HepG2 (cell line): ENCODE measurements around the gene ISG20L2. TPM values are rescaled to one million over a fixed set of nuclear protein-coding genes. Genes with fewer than 3 reads are reported as not detected.

Source experiments
- EZH2 ChIP-seq: conservative IDR thresholded peaks from 2 replicates; pipeline ENCODE4 v1.6.1; 2012; ENCODE audit warnings: mild to moderate bottlenecking, low read depth, low read length, moderate library complexity
- IRF2 ChIP-seq: IDR thresholded peaks from 2 replicates; pipeline ENCODE4 v1.6.1; 2018; ENCODE audit warnings: missing genetic modification reagents, missing compliant biosample characterization
- JDP2 ChIP-seq: sonication (generic); formaldehyde crosslinking; IDR thresholded peaks from 2 replicates; pipeline ENCODE4 v1.8.1; 2022; ENCODE audit warnings: missing genetic modification reagents, borderline replicate concordance
- ZNF431 ChIP-seq: sonication (generic); formaldehyde crosslinking; IDR thresholded peaks from 2 replicates; pipeline ENCODE4 v1.9.0; 2022; ENCODE audit warnings: missing genetic modification reagents, low read depth, mild to moderate bottlenecking, borderline replicate concordance
- ZNF614 ChIP-seq: IDR thresholded peaks from 2 replicates; pipeline ENCODE4 v1.6.1; 2018; ENCODE audit warnings: missing biosample characterization, missing genetic modification reagents, inconsistent platforms, borderline replicate concordance
- polyA plus RNA-seq, 8 experiments: library from polyadenylated mRNA; depleted of rRNA in 3 of 8; stranded (reverse) in 7 of 8; unstranded in 1 of 8; fragments of >200 nt; fragmentation: Illumina TruSeq in 4 of 8; extraction: Trizol in 4 of 8; gene quantifications; 2 replicates each; pipeline versions ENCODE4 v1.2.1 to v1.2.3, GENCODE V29; 2011 to 2016; ENCODE audit warnings: low read depth in 4 of 8, missing spikeins in 1 of 8, mixed read lengths in 1 of 8; ENCODE audit not compliant: insufficient read depth in 1 of 8
- total RNA-seq, 5 experiments: library from RNA; depleted of rRNA; stranded (reverse); fragments of >200 nt; fragmentation: Illumina TruSeq; extraction: Trizol; gene quantifications; 2 replicates each; pipeline ENCODE4 v1.2.3, GENCODE V29; 2016; ENCODE audit warnings: low read depth in 1 of 5
- TF ChIP-seq, protein P1 (sequence below): sonication (generic); formaldehyde crosslinking; IDR thresholded peaks from 2 replicates; pipeline ENCODE4 v1.4.0; 2020; ENCODE audit warnings: mild to moderate bottlenecking, missing genetic modification reagents
- TF ChIP-seq, protein P2 (sequence below): sonication (generic); formaldehyde crosslinking; IDR thresholded peaks from 2 replicates; pipeline ENCODE4 v1.8.0; 2022; ENCODE audit warnings: mild to moderate bottlenecking, missing genetic modification reagents; ENCODE audit not compliant: insufficient replicate concordance
- TF ChIP-seq, protein P3 (sequence below): sonication (generic); formaldehyde crosslinking; IDR thresholded peaks from 2 replicates; pipeline ENCODE4 v1.5.0; 2020; ENCODE audit warnings: mild to moderate bottlenecking, missing genetic modification reagents, moderate library complexity
- TF ChIP-seq, protein P4 (sequence below): sonication (generic); formaldehyde crosslinking; IDR thresholded peaks from 2 replicates; pipeline ENCODE4 v1.5.0; 2020; ENCODE audit warnings: missing genetic modification reagents
- TF ChIP-seq, protein P5 (sequence below): sonication (generic); formaldehyde crosslinking; IDR thresholded peaks from 2 replicates; pipeline ENCODE4 v1.5.1; 2020; ENCODE audit warnings: missing genetic modification reagents, mild to moderate bottlenecking, borderline replicate concordance
- TF ChIP-seq, protein P6 (sequence below): sonication (generic); formaldehyde crosslinking; IDR thresholded peaks from 2 replicates; pipeline ENCODE4 v1.4.0; 2020; ENCODE audit warnings: missing genetic modification reagents, borderline replicate concordance
- TF ChIP-seq, protein P7 (sequence below): sonication (generic); formaldehyde crosslinking; IDR thresholded peaks from 2 replicates; pipeline ENCODE4 v1.8.1; 2023; ENCODE audit warnings: mild to moderate bottlenecking, missing genetic modification reagents

ISG20L2 gene
- total and polyA plus RNA-seq, 2 of the 13 experiments (the other 11 are each of a cell fraction or from before 2014, with no cell fraction given): 19.8 to 21.3 TPM

DNA sequence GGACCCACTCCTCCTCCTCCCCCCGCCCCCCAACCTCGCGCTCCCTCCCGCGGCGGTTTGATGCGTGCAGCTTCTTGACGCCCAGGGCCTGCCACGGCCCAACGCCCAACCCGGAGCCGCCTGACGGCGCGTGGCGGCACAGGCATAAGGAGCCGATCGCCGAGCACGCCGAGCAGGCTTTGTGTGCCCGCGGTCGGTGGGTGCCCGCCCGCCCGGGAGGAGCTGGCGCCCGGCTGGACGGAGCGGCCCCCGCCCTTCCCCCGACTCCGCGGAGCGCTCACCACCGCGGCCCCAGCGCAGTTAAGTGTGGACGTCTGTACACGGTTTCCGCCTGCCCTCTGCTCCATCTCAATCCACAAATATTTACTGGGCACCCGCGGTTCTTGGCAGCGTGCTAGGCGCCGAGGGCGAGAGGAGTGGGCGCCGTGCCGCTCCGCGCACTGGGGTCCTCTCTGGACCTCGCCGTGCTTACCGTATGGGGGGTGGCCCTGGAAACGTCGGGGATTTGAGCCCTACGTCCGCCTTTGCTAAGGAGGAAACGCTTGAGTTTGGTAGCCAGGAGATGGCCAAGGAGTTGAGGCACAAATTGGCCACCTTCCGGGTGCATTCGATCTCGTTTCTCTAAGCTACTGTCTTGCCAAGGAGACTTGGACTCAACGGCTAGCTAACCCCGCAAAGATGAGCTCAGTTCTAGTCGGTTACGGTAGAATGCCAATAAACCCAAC lies 23.4 kb upstream of the ISG20L2 start (continued):
- TF ChIP-seq, protein P1, sequence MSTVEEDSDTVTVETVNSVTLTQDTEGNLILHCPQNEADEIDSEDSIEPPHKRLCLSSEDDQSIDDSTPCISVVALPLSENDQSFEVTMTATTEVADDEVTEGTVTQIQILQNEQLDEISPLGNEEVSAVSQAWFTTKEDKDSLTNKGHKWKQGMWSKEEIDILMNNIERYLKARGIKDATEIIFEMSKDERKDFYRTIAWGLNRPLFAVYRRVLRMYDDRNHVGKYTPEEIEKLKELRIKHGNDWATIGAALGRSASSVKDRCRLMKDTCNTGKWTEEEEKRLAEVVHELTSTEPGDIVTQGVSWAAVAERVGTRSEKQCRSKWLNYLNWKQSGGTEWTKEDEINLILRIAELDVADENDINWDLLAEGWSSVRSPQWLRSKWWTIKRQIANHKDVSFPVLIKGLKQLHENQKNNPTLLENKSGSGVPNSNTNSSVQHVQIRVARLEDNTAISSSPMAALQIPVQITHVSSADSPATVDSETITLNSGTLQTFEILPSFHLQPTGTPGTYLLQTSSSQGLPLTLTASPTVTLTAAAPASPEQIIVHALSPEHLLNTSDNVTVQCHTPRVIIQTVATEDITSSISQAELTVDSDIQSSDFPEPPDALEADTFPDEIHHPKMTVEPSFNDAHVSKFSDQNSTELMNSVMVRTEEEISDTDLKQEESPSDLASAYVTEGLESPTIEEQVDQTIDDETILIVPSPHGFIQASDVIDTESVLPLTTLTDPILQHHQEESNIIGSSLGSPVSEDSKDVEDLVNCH: no peak
- TF ChIP-seq JDP2 (CRISPR knock-in tag) (no peak), ZNF431 (peak; percentile 53; the same call in 1 of the 2 replicates), EZH2 (no peak), ZNF614 (no peak; the same call in 1 of the 2 replicates), IRF2 (CRISPR knock-in tag) (peak; percentile 88)
- TF ChIP-seq, protein P2, sequence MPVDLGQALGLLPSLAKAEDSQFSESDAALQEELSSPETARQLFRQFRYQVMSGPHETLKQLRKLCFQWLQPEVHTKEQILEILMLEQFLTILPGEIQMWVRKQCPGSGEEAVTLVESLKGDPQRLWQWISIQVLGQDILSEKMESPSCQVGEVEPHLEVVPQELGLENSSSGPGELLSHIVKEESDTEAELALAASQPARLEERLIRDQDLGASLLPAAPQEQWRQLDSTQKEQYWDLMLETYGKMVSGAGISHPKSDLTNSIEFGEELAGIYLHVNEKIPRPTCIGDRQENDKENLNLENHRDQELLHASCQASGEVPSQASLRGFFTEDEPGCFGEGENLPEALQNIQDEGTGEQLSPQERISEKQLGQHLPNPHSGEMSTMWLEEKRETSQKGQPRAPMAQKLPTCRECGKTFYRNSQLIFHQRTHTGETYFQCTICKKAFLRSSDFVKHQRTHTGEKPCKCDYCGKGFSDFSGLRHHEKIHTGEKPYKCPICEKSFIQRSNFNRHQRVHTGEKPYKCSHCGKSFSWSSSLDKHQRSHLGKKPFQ: peak; percentile 13
- TF ChIP-seq, protein P3, sequence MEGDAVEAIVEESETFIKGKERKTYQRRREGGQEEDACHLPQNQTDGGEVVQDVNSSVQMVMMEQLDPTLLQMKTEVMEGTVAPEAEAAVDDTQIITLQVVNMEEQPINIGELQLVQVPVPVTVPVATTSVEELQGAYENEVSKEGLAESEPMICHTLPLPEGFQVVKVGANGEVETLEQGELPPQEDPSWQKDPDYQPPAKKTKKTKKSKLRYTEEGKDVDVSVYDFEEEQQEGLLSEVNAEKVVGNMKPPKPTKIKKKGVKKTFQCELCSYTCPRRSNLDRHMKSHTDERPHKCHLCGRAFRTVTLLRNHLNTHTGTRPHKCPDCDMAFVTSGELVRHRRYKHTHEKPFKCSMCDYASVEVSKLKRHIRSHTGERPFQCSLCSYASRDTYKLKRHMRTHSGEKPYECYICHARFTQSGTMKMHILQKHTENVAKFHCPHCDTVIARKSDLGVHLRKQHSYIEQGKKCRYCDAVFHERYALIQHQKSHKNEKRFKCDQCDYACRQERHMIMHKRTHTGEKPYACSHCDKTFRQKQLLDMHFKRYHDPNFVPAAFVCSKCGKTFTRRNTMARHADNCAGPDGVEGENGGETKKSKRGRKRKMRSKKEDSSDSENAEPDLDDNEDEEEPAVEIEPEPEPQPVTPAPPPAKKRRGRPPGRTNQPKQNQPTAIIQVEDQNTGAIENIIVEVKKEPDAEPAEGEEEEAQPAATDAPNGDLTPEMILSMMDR (CRISPR knock-in tag): peak; percentile 25; the same call in 1 of the 2 replicates
- TF ChIP-seq, protein P4, sequence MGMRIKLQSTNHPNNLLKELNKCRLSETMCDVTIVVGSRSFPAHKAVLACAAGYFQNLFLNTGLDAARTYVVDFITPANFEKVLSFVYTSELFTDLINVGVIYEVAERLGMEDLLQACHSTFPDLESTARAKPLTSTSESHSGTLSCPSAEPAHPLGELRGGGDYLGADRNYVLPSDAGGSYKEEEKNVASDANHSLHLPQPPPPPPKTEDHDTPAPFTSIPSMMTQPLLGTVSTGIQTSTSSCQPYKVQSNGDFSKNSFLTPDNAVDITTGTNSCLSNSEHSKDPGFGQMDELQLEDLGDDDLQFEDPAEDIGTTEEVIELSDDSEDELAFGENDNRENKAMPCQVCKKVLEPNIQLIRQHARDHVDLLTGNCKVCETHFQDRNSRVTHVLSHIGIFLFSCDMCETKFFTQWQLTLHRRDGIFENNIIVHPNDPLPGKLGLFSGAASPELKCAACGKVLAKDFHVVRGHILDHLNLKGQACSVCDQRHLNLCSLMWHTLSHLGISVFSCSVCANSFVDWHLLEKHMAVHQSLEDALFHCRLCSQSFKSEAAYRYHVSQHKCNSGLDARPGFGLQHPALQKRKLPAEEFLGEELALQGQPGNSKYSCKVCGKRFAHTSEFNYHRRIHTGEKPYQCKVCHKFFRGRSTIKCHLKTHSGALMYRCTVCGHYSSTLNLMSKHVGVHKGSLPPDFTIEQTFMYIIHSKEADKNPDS (CRISPR knock-in tag): 0 out of 2 replicates have a peak, but pooled peaks have one; percentile 55
- TF ChIP-seq, protein P5, sequence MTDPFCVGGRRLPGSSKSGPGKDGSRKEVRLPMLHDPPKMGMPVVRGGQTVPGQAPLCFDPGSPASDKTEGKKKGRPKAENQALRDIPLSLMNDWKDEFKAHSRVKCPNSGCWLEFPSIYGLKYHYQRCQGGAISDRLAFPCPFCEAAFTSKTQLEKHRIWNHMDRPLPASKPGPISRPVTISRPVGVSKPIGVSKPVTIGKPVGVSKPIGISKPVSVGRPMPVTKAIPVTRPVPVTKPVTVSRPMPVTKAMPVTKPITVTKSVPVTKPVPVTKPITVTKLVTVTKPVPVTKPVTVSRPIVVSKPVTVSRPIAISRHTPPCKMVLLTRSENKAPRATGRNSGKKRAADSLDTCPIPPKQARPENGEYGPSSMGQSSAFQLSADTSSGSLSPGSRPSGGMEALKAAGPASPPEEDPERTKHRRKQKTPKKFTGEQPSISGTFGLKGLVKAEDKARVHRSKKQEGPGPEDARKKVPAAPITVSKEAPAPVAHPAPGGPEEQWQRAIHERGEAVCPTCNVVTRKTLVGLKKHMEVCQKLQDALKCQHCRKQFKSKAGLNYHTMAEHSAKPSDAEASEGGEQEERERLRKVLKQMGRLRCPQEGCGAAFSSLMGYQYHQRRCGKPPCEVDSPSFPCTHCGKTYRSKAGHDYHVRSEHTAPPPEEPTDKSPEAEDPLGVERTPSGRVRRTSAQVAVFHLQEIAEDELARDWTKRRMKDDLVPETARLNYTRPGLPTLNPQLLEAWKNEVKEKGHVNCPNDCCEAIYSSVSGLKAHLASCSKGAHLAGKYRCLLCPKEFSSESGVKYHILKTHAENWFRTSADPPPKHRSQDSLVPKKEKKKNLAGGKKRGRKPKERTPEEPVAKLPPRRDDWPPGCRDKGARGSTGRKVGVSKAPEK (CRISPR knock-in tag): no peak
- TF ChIP-seq, protein P6, sequence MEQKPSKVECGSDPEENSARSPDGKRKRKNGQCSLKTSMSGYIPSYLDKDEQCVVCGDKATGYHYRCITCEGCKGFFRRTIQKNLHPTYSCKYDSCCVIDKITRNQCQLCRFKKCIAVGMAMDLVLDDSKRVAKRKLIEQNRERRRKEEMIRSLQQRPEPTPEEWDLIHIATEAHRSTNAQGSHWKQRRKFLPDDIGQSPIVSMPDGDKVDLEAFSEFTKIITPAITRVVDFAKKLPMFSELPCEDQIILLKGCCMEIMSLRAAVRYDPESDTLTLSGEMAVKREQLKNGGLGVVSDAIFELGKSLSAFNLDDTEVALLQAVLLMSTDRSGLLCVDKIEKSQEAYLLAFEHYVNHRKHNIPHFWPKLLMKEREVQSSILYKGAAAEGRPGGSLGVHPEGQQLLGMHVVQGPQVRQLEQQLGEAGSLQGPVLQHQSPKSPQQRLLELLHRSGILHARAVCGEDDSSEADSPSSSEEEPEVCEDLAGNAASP: peak; percentile 59; the same call in 1 of the 2 replicates
- TF ChIP-seq, protein P7, sequence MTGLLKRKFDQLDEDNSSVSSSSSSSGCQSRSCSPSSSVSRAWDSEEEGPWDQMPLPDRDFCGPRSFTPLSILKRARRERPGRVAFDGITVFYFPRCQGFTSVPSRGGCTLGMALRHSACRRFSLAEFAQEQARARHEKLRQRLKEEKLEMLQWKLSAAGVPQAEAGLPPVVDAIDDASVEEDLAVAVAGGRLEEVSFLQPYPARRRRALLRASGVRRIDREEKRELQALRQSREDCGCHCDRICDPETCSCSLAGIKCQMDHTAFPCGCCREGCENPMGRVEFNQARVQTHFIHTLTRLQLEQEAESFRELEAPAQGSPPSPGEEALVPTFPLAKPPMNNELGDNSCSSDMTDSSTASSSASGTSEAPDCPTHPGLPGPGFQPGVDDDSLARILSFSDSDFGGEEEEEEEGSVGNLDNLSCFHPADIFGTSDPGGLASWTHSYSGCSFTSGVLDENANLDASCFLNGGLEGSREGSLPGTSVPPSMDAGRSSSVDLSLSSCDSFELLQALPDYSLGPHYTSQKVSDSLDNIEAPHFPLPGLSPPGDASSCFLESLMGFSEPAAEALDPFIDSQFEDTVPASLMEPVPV (CRISPR knock-in tag): no peak
